ENCODE results near the gene NKX2-1.
"Not testable (repeated sequence)": the region's sequence is repeated elsewhere in the genome, so short reads cannot be mapped to it uniquely, and the experiment has no call there.

The NKX2-1 gene

GRCh38 chr14:36505892-36506731, 13.9 kb downstream of the NKX2-1 start:
- no peak for DNase-seq (ENCODE audit: low read depth in 1 of 2, low spot score in 1 of 2)

- no peak for DNase-seq (ENCODE audit: low read depth in 1 of 2, low spot score in 1 of 2)
Observed at GRCh38 chr14:36505181-36505815, 14.7 kb downstream of the NKX2-1 start.

- no peak for DNase-seq (ENCODE audit: low read depth in 1 of 2, low spot score in 1 of 2)
Observed at GRCh38 chr14:36504771-36505175, 15.3 kb downstream of the NKX2-1 start.

DNA sequence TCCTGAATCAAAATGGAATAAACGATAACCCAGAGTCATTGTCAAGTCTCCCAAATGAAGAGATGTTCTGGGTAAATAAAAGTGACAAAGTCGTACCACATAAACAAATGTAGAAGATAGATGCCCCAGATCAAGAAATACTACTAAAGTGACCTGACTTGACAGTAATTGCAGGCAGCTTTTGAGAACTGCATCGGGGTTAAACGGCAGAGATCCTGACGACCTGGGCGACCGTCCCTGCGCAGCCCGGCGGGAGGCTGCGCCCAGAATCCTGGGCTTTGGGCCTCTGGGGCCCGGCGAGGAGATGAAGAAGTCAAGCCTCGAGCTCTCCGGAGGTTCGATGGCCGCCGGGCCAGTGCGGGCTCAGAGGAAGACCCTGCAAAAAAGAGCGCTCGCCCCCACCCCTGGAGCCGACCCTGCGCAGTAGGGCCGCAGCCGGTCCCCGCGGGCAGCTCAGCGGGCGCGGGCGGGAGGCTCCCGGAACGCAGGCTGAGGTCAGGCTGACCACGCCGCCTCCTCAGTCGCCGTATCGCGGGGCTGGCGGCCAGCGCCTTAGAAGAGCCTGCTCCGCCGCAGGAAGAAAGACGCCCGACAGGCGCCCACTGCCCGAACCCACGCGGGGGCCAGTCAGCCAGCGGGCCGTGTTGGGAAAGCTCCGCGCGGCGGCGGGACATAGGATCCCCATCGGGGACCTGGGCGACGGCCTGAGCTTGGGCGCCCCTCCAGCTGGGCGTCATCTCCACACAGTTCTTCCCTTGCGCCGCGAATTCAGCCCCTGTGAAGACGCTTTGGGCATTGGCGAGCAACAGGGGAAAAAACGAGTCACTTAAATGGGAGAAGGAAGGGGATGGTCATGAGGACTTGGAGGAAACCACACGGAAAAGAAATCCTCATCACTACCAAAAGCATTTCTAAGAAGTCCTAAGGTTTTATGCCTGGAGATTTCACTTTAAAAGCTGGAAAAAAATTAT, 16.0 kb downstream of the NKX2-1 start:
- DNase-seq (ENCODE audit: low read depth in 1 of 2, low spot score in 1 of 2) = no peak

GRCh38 chr14:36502558-36503508, 17.2 kb downstream of the NKX2-1 start:
- DNase-seq (ENCODE audit: low read depth in 1 of 2, low spot score in 1 of 2) = no peak

DNA sequence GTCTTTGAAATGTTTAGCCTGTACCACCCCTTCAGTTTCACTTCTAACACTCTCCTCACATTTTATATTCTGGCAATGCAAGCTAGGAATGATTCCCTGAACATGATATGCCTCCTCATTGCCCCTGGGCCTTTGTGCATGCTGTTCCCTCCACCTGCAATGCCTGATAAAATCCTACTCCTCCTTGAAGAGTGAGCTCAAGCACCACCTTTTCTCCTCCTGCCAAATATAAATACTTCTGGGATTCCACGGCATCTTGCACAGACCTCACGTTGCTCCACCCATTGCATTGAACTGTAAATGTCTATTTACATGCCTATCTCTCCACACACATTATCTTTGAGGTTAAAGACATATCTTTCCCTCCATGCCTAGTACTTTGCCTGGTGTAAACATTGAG, 21.1 kb downstream of the NKX2-1 start:
- DNase-seq (ENCODE audit: low read depth in 1 of 2, low spot score in 1 of 2) = no peak

DNA sequence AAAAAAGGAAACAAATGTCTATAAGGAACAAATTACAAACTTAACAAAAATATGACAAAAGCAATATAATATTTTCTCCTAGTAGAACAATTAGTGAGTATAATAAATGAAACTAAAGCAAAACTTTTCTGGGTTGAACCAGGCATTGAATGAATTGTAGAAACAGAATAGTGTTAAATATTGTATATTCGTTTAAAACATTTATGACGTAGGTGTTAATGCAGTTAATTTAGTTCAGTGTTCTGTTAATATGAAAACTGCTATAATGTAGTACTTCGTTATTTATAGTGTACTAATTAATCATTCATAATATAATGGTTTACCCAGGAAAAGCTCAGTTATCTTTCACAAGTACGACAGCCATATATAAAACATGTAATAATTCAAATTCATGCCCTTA, 23.7 kb downstream of the NKX2-1 start:
- DNase-seq (ENCODE audit: low read depth in 1 of 2, low spot score in 1 of 2) = no peak

DNA sequence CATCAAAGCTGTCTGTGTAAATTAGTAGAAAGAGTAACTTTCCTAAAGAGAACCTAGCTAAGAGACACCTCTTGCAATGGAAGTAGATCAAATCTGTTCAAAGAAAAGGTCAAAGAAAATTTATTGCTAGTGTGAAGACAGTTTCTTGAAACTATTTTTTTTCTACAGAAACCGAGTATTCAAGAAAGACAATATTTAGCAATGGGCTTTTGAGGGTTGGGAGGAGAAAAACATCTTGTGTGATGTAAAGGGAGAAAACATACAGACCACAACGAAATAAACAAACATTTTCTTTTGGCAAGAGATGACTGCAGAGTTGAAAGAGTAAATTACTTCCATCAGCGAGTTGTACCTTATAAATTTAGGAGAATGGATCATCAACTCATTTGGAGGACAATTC, 24.4 kb downstream of the NKX2-1 start:
- DNase-seq (ENCODE audit: low read depth in 1 of 2, low spot score in 1 of 2) = no peak

- no peak for DNase-seq (ENCODE audit: low read depth in 1 of 2, low spot score in 1 of 2)
Observed at GRCh38 chr14:36493761-36494160, 26.3 kb downstream of the NKX2-1 start.

DNA sequence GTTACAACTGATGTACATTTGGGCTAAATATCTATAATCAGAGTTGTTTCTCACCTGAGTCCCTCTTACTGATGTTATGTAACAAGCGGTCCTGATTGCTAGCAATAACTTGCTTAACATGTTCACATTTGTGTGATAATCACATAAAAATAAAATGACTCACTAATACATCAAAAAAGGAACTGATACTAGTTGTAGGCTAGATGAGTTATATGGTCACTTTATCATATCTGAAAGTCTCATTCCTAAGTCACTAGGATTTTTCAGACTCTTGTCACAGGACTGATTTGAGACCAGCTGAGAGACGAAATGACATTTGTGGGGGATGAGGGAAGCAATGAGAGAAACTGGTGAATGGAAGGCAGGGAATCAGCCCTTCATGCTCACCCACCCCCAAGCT, 34.3 kb downstream of the NKX2-1 start:
- no peak for DNase-seq (ENCODE audit: low read depth in 1 of 2, low spot score in 1 of 2)

- DNase-seq (ENCODE audit: low read depth in 1 of 2, low spot score in 1 of 2) = no peak
Observed at GRCh38 chr14:36479344-36479743, 40.7 kb downstream of the NKX2-1 start.

- DNase-seq (ENCODE audit: low read depth in 1 of 2, low spot score in 1 of 2) = no peak
Observed at GRCh38 chr14:36478782-36479181, 41.2 kb downstream of the NKX2-1 start.

DNA sequence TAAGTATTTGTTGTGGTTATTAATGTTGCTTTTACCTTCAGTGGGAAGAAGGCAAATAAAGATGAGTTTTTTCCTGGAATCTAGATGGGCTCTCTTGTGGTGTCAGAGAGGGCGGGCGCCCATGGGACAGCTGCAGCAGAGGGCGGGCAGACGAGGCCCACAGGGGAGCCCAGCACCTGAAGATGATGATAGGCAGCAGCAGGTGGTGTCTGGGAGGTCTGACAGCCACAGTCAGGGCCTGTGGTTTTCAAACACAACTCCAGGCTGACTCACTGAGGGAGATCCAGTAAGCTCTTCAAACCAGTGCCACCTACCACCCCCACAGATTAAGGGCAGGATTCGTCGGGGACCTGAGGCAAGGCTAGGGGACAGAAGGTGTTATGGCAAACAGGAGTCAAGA, 42.8 kb downstream of the NKX2-1 start:
- no peak for DNase-seq (ENCODE audit: low read depth in 1 of 2, low spot score in 1 of 2)

DNA sequence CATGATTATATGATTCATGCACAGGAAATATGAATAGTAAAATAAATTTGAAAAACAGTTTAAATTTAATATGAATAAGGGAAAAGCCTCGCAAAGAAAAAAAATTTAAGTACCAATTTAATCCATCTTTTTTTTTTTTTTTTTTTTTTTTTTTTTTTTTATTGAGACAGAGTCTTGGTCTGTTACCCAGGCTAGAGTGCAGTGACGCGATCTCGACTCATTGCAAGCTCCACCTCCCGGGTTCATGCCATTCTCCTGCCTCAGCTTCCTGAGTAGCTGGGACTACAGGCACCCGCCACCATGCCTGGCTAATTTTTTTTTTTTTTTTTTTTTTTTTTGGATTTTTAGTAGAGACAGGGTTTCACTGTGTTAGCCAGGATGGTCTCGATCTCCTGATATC, 44.0 kb downstream of the NKX2-1 start:
- DNase-seq (ENCODE audit: low read depth in 1 of 2, low spot score in 1 of 2) = not testable (repeated sequence)

GRCh38 chr14:36474593-36474992, 45.4 kb downstream of the NKX2-1 start:
- DNase-seq (ENCODE audit: low read depth in 1 of 2, low spot score in 1 of 2) = no peak

- DNase-seq (ENCODE audit: low read depth in 1 of 2, low spot score in 1 of 2) = no peak
Observed at GRCh38 chr14:36471431-36471830, 48.6 kb downstream of the NKX2-1 start.

DNA sequence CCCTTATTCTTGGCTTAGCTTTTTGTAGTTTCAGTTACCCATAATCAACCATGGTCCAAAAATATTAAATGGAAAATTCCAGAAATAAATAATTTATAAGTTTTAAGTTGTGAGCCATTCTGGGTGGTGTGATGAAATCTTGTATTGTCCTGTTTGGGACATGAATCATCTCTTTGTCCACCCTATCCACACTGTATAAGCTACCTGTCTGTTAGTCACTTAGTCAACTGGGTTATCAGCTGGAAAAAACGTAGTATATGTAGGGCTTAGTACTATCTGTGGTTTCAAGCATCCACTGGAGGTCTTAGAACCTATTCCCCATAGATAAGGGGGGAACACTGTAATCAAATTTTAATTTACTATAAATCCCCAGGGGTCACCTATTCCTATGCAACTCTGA, 52.7 kb downstream of the NKX2-1 start:
- no peak for DNase-seq (ENCODE audit: low read depth in 1 of 2, low spot score in 1 of 2)
